GM18508 (cell line): ENCODE measurements around the gene NR1I3.
"Not testable (repeated sequence)": the region's sequence is repeated elsewhere in the genome, so short reads cannot be mapped to it uniquely, and the experiment has no call there.

ENCODE experiments used
- ATAC-seq: cut with Tn5 transposase; IDR thresholded peaks from one replicate; pipeline ENCODE4 v1.9.1; 2021; ENCODE audit warnings: moderate number of reproducible peaks; ENCODE audit not compliant: insufficient read depth, unreplicated experiment

The NR1I3 gene

DNA sequence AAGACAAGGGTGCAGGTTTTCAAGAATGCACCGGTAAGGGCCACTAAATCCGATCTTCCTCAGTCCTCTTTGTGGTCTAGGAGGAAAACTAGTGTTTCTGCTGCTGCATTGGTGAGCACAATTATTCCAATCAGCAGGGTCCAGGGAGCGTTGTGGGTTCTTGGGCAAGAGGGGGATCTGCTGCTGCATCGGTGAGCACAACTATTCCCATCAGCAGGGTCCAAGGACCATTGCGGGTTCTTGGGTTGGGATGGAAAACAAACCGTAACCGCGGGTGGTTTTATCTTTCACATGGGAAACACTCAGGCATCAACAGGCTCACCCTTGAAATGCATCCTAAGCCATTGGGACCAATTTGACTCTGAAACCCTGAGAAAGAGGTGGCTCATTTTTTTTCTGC is 13.6 kb upstream of the NR1I3 start:
- ATAC-seq, result no peak

DNA sequence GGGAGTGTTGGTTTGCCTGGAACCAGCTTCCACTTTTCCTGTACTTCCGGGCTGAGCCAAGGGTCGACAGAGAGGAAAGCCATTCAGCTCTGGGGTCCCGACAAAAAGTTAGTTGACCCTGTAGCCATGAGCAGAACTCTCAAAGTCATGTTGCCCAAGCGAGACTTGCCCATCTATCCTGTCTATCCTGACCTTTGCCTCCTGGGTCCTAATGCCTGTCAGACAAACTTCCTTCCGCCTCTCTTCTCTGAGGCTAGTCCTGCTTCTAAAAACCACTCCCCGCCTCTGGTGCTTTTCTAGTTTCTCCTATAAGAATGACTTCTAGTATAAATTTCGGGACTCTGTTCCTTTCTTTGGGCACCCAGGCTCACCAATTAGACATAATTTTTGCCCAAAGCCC is 12.8 kb upstream of the NR1I3 start:
- ATAC-seq, result no peak

DNA sequence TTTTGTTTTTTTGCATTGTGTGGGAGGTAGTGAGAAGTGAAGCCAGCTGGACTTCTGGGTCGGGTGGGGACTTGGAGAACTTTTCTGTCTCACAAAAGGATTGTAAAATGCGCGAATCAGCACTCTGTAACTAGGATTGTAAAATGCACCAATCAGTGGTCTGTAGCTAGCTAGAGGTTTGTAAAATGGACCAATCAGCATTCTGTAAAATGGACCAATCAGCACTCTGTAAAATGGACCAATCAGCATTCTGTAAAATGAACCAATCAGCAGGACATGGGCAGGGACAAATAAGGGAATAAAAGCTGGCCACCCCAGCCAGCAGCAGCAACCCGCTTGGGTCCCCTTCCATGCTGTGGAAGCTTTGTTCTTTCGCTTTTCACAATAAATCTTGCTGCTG is 12.1 kb upstream of the NR1I3 start:
- ATAC-seq, result not testable (repeated sequence)

DNA sequence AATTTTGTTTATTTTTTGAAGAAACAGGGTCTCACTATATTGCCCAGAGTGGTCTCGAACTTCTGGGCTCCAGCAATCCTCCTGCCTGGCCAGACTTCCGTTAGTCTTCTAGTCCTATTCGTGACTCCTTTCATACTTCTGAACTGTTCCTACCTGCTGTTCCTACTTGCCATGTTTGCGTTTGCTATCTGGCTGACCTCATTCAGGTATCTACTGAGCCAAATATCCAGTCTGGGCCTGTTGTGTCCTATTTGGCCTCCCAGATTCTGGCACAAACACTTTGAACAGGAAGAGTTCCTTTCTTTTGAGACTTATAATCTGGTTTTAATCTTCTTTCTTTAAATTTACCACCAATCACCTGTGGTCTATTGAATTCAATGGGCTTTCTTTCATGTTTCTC is 6.9 kb upstream of the NR1I3 start:
- ATAC-seq, result no peak

DNA sequence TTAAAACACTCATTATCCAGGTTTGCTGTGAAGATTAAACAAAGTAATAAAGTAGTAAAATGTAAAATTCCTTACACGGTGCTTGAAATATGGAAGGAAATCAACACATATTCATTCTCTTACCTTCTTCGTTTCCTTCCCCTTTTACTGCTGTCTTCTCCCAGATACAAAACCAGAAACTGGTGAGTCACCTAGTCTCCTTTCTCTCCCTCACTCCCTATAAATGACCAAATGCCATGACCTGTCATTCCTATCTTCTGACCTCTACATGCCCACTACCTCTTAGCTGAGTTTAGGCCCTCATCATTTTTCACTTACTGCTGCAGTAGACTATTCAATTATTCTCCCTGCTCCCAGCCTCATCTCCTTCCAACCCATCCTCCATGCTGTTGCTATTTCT is 4.3 kb upstream of the NR1I3 start:
- ATAC-seq, result no peak

DNA sequence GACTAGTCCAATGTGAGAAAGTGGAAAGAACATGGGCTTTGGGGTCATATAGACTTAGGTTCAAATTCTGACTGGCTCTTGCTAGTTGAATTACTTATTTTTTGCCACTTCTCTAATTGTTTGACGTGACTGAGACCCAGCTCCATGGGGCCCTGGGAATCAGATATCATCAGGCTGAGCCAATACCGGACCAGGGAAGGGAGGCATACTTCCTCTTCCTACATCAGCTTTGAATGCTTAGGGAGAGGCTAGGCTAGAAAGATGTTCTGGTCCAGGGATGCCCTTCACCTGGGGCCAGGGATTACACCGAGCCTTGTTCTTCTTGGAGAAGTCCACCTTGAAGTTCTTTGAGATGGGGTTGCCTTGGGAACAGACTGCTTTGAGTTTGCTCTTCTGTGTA is 3.7 kb upstream of the NR1I3 start:
- ATAC-seq, result no peak

DNA sequence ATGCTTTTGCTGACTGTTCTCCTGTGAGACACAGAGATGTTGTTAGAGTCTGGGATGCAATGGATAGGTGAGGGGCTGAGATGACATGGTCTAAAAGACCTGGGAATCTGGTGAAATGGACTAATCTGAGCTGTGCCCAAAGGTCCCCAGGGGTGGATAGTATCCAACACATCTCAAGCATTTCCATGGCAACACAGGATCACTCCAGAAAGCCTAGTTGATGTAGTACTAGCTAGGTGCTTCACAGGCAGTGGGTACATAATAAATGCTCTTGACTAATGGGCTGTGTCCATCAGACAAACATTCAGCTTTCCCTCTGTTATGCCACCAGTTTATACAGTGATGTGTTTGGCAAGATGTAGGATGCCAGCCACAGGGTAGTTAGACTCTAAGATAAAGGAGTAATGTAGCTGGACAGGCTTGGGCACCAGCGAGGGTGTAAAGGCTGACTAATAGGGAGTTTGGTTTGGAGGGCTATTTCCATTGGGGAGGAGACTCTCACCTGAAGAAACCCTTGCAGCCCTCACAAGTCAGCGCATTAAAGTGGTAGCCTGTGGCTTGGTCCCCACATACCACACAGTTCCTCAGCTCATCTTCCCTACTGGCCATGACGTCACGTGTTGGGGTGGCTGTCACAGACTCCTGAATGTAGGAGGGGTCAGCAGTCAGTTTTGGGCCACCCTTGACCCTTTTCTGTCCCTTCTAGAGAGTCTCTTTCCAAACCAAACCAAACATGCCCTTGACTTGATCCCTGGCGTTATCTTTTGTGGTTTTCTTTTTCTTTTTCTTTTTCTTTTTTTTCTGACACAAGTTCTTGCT is 1.8 kb downstream of the NR1I3 start:
- ATAC-seq, result no peak

DNA sequence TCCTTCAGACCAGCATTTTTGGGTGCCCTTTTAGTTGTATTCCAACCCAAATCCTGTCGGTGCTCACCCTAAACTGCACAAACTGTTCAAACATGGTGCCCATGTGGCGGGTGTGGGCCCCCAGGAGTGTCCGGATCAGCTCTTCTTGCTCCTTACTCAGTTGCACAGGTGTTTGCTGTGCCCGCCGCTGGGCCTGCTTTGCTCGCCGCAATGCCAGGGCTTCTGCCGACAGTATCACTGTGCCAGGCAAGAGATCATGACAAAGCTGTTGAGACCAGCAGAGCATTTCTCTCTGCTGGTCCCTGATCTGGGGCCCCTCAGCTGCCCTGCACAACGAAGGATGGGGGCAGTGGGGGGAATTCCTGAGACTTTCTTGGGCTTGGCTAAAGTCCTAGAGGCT is 4.9 kb downstream of the NR1I3 start:
- ATAC-seq, result no peak

DNA sequence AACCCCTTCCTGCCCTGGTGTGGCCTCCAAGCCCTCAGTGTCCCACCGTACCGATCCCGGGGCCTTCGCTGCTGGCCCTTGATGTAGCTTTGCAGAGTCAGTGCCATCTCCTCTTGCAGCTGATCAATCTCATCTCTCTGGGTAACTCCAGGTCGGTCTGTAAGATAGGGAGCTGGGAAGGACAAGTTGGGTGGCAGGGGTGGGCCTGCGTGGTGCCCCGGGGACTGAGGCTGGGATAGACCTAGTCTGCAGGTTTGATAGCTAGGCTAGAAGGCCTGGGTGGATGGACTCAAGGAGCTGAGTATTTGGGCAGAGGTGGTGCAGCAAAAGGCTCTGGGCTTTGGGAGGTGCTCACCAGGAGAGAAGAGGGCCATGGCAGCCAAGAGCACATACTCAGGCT is 7.2 kb downstream of the NR1I3 start:
- ATAC-seq, result no peak

DNA sequence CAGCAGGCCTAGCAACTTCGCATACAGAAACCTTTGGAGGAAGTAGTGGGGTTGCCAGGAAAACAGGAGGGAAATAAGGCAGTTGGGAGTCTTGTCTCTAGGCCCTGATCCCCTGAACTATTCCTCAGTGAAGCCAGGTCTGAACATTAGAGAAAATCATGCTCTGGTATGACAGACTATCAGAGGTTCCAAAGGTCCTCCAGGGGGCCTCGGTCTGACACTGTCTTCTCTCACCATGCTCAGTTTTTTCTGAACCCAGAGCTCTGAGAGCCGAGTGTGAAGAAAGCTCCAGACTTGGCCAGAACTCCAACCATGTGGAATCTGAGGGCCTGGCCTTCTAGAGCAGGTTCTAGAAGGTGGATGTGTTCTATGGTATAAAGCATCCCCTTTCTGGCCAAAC is 8.1 kb downstream of the NR1I3 start:
- ATAC-seq, result no peak

DNA sequence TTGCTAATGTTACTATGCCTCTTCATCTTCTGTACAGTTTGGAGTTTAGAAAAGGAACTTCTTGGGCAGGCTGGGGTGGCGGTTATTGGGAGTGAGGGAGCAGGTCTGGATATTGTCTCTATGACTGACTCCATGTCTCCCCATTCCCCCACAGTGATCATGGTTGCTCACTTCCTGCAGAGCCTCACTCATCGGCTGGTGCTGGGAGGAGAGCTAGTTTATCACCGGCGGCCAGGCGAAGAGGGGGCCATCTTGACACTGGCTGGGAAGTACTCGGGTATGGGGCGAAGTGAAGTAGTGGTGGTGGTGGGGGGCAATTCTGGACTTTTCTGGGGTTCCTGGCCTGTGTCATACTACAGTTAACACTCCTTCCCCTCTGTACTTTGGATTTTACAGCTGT is 10.0 kb downstream of the NR1I3 start:
- ATAC-seq, result no peak

DNA sequence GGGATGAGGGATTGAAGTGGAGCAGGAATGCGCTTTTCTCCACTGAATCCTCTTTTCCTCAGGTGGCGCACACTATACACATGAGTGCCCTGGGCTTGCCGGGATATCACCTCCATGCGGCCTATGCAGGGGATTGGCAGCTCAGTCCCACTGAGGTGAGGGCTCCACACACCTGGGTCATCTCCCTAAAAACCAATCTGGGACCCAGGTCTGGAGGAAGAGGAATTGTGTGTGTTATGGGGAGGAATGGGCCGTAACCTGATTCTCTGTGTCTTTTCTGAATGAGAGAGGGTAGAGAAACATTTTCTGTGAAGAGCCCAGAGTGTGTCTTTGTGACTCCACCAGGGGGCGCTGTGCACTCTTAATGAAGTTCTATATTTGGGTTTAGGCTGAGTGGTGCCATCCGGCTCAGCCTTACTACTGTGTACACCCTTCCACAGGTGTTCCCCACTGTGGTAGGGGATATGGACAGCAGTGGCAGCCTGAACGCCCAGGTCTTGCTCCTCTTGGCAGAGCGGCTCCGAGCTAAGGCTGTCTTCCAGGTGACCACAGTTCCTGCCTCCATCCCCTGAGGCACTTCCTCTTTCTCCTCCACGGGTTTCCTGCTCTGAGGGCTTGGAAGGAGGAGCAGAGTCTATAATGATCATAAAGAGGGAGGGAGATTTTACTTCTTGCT is 10.7 kb downstream of the NR1I3 start:
- no peak for ATAC-seq

DNA sequence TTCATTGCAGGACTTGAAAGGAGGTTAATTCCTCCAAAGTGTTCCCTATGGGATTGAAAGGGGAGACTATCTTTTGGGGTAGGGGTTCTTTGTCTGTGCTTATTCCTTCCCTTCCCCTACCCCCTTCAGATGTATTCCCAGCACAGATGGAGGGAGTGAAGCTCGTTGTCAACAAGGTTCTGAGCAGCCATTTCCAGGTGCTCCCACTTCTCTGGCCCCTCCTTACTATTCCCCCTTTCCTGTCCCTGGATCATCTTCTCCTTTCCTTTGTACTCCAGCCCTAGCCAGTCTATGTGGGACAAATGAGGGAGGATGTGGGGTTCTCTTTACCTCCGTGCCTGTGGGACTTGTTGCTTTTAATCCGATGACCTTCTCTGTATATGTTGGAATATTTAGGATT is 11.2 kb downstream of the NR1I3 start:
- ATAC-seq, result no peak

DNA sequence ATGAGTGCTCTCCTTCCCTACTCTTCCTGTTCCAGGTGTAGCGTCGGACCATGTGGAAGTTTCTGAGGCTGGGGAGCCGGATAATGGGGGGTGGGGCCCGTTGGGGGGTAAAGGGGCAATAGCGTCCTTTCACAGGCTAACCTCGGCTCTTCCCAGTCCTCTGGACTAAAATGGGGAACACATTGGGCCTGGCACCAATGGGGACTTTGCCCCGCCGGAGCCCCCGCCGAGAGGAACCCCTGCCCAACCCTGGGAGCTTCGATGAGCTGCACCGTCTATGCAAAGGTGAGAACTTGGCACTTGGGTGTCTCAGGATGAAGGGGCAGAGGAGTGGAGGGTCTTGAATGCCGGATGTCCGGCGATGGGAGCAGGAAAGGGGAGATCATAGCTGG is 11.7 kb downstream of the NR1I3 start:
- no peak for ATAC-seq

DNA sequence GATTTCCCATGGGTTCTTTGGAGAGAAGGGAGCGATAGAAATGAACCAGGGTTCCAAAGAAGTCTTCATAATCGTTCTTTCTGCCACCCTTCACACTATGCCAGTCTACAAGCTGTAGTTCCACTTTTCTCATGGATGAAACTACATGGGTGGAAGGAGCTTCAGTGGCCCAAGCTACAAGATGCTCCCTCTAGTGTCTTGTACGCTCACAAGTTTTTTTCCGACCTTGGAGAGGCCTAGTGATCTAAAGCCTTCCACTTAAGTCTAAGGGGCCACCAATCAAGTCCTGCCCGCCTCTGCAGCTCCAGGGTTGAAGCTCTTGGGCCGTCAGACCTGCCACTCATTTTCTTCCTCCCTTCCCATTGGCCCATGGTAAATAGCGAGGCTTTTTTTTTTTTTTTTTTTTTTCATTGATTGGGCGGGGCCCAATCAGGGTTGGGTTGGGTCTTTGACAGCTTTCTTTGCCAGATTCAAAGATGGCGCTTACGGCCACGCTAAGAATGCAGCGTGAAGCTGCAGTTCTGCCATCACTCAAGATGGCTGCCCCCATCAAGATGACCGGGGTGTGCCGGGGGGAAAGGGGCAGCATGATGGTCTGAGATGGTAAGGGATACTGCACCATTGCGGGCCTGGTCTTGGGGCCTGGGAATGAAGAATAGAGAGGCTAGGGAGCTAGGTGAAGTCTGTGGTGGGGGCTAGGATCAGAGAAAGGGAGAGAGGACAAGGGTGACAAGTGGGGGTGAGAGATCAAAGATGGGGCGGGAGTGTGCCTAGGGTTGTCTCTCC is 12.3 kb downstream of the NR1I3 start, which contains the start of gene TOMM40L:
TOMM40L (plus strand) TSS at position 527 of the 786 bp plus-strand sequence. CDS start 430 bp downstream, outside the sequence.
- peak; percentile 87 for ATAC-seq

DNA sequence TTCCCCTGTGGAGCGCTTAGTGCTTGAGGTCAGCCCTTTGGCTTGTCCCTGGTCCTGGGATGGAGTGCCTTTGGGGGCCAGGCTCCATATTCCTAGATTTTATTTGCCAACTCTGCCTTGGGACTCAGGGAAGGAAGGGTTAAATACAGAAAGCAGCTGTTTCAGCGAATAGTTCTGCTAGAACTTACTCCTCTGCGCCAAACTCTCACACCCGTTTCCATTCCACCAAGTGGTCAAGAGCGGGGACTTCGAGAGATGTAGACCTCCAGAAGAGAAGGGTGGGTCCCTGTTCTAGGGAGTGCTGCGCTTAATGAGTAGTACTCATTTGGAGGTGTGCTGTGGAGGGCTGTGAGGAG is 12.8 kb downstream of the NR1I3 start:
- ATAC-seq, result peak; percentile 0

DNA sequence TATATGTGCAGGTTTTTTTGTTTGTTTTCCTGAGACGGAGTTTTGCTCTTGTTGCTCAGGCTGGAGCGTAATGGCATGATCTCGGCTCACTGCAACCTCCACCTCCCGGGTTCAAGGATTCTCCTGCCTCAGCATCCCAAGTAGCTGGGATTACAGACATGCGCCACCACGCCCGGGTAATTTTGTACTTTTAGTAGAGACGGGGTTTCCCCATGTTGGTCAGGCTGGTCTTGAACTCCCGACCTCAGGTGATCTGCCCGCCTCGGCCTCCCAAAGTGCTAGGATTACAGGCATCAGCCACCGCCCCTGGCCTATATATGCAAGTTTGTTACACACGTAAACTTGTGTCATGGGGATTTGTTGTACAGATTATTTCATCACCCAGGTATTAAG is 13.3 kb downstream of the NR1I3 start:
- not testable (repeated sequence) for ATAC-seq

DNA sequence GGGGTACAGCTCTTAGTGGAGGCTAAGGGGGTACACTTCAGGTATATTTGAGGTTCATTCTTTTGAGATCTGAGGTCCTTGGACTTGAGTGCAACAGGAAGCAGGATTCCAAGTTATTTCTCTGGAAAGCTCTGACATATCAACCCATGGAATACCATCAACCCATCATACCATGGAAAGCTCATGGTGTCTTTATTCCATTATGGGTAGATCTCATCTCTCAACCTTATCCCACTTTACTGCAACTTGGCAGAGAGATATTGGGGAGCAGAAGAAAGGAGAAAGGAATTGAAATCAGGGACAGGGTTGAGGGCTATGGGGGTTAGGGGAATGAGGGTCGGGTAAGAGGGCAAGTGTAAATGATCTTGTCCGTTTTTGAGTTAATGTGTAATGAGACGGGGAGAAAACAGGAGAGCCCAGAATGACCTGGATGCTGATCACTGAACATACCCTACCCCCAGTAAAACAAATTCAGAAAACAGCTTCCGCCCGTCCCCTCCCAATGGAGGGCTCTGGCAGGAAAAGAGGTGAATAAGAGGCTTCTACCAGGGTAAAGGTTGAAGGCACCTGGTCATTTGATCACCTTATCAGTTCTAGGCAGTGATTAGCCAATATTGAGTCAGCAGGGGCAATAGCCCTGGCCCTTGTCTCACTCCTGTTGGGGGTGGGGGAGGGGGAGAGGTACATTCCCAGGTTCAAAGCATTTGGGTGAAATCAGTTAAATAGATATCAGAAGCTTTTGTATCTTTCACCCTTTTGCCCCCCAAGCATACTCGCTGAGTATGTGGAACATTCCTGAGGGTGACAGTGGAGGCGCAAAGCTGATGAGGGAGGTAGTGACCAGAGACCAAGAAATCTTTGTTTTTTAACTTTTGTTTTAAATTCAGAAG is 14.0 kb downstream of the NR1I3 start:
- no peak for ATAC-seq

DNA sequence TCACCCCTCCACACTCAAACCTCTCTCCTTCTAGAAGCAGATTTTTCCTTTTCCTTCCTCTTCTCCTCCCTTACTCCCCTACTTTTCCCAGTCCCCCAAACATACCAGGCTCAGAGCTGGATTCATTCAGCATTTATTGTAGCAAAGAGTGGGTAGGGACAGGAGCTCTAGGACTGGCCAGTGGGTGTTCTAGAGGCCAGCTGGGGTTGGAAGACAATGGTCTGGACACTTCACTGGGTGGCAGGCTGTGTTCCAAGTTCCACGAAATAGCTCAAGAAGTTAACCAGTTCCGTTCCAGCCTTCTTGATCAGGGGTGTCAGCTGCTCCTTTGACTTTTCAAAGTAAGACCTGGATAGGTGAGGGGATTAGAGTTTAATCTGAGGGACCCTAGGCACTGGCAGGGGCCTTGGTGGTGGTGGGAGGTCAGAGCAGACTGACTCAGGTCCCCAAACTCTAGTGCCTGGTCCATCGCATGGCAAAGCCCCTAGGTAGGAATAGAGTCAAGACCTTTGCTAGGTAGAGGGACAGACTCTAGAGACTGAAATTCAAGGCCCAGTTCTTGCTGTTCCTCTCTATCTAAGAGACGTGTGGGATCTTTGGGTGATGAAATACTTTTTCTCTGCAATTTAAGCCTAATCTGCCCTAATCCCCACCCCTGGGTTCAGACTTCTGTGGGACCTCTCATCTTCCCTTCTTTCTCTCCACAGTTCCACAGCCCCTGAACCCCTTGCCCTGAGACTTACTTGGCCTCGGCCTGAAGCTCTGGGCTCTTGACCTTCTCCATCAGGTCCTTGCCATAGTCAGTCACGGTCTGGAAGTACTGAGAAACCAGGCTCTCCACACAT is 15.6 kb downstream of the NR1I3 start:
- no peak for ATAC-seq
